Naive thymus-derived CD8-positive, alpha-beta T cell (primary cell): Measurements from ENCODE around the gene ZFAND3. TPM values are rescaled to one million over a fixed set of nuclear protein-coding genes. Genes with fewer than 3 reads are reported as not detected.
"Not testable (repeated sequence)": the region's sequence is repeated elsewhere in the genome, so short reads cannot be mapped to it uniquely, and the experiment has no call there.

Experiments
- ATAC-seq, 2 donors: fragments of 150-1000 bp; cut with Tn5 transposase in 1 of 2; sonication (Bioruptor Pico), chemical (Tn5 transposase) in 1 of 2; 1 replicate in 1 of 2; 2 replicates in 1 of 2; pipeline ENCODE4 v1.10.0; 2021; ENCODE audit warnings: mild to moderate bottlenecking in 2 of 2, moderate library complexity in 2 of 2
- POLR2A ChIA-PET: fragments of 350-600 bp; sonication (Branson Sonifier 250); formaldehyde crosslinking; loops from one replicate; lab custom pipeline; 2021; ENCODE audit warnings: antibody characterized with exemption; lab: Charles Lee
- DNase-seq, 10 donors: peaks; one replicate each; pipeline versions ENCODE4 v3.0.0 to v3.0.0-alpha.2; 2020 to 2022
- H3K27ac Mint-ChIP-seq, 10 donors: one replicate each; pipeline ENCODE4 v1.8.0; 2020 to 2022; ENCODE audit warnings: mild to moderate bottlenecking in 10 of 10, mixed read lengths in 10 of 10, moderate library complexity in 4 of 10, inconsistent platforms in 1 of 10
- H3K27me3 Mint-ChIP-seq, 5 donors: one replicate each; pipeline ENCODE4 v1.8.0; 2021 to 2022; ENCODE audit warnings: mixed read lengths in 5 of 5
- H3K36me3 Mint-ChIP-seq, 3 donors: one replicate each; pipeline ENCODE4 v1.8.0; 2020 to 2022; ENCODE audit warnings: mixed read lengths in 3 of 3, mild to moderate bottlenecking in 2 of 3, inconsistent platforms in 1 of 3
- H3K4me1 Mint-ChIP-seq, 4 donors: one replicate each; pipeline ENCODE4 v1.8.0; 2021 to 2022; ENCODE audit warnings: mixed read lengths in 4 of 4
- H3K4me3 Mint-ChIP-seq, 10 donors: one replicate each; pipeline ENCODE4 v1.8.0; 2020 to 2022; ENCODE audit warnings: mild to moderate bottlenecking in 10 of 10, mixed read lengths in 10 of 10, moderate library complexity in 6 of 10, inconsistent platforms in 1 of 10
- H3K9me3 Mint-ChIP-seq, 9 donors: one replicate each; pipeline ENCODE4 v1.8.0; 2020 to 2022; ENCODE audit warnings: mixed read lengths in 9 of 9, mild to moderate bottlenecking in 3 of 9, inconsistent platforms in 1 of 9, moderate library complexity in 1 of 9
- polyA plus RNA-seq, 3 donors: library from polyadenylated mRNA; unstranded; fragments of 300-500 nt; fragmentation: Illumina TruSeq; gene quantifications; one replicate each; pipeline ENCODE4 v1.2.3, GENCODE V29; 2021
- total RNA-seq, 8 experiments: library from RNA in 2 of 8; stranded (reverse) in 2 of 8; gene quantifications; one replicate each; pipeline ENCODE4 v1.2.3 and lab custom pipeline; 2021 to 2026

The ZFAND3 gene
- total and polyA plus RNA-seq, 5 experiments from 2014 or later = 3.7 to 33.8 (median 4.5) TPM

DNA sequence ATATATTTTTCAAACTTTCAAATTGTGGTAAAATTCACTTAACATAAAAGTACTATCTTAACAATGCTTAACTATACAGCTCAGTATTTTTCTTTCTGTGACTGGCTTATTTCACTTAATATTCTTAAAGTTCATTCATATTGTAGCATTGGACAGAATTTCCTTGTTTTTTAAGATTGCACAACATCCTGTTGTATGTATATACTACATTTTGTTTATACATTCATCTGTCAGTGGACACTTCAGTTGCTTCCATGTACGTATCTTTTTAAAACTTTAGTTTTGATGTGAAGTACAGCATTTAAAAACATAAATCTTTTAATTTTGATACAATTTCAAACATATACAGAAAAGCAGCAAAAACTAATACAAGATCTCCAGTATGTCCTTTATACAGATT is 220.7 kb downstream of the ZFAND3 start:
- Mint-ChIP-seq H3K27me3 (no peaks in the 10 kb centered on the region), H3K9me3 (no peaks in the 10 kb centered on the region), H3K36me3 (peaks cover 0 to 3% (median 2%) of the 10 kb centered on the region in 3 donors), H3K4me3 (no peak overlapping the region), H3K4me1 (peaks cover 22 to 62% (median 39%) of the 10 kb centered on the region in 4 donors), H3K27ac (no peak overlapping the region)
- POLR2A ChIA-PET = no interaction called here
- ATAC-seq (no peak), DNase-seq (no peak)

GRCh38 chr6:38043259-38043753 is 223.8 kb downstream of the ZFAND3 start:
- H3K4me1 Mint-ChIP-seq = peaks cover 13 to 38% (median 24%) of the 10 kb centered on the region in 4 donors
- ATAC-seq (no peak), DNase-seq (no peak)
- H3K4me3 Mint-ChIP-seq = no peak overlapping the region
- H3K9me3 Mint-ChIP-seq = no peaks in the 10 kb centered on the region
- H3K36me3 Mint-ChIP-seq = peaks cover 0 to 3% (median 0%) of the 10 kb centered on the region in 3 donors
- POLR2A ChIA-PET = interaction anchor here (0.7 kb wide), 1 partner anchor 25 kb away, joined by 4 read pairs; no protein-coding TSS in a partner anchor
- no peaks in the 10 kb centered on the region for H3K27me3 Mint-ChIP-seq
- H3K27ac Mint-ChIP-seq = peak overlapping the region in 2 of 10 donors; percentile 47 to 74

- Mint-ChIP-seq H3K9me3 (no peaks in the 10 kb centered on the region), H3K4me3 (no peak overlapping the region), H3K27me3 (no peaks in the 10 kb centered on the region), H3K36me3 (peaks cover 0 to 4% (median 0%) of the 10 kb centered on the region in 3 donors), H3K4me1 (peaks cover 16 to 32% (median 25%) of the 10 kb centered on the region in 4 donors), H3K27ac (no peak overlapping the region)
- POLR2A ChIA-PET = no interaction called here
- ATAC-seq (no peak), DNase-seq (no peak)
Observed at GRCh38 chr6:38045701-38046305, 226.3 kb downstream of the ZFAND3 start.

- POLR2A ChIA-PET = no interaction called here
- peaks cover 16 to 40% (median 29%) of the 10 kb centered on the region in 4 donors for H3K4me1 Mint-ChIP-seq
- H3K9me3 Mint-ChIP-seq = no peaks in the 10 kb centered on the region
- ATAC-seq = no peak
- no peak overlapping the region for H3K4me3 Mint-ChIP-seq
- peaks cover 0 to 4% (median 0%) of the 10 kb centered on the region in 3 donors for H3K36me3 Mint-ChIP-seq
- DNase-seq = no peak
- no peaks in the 10 kb centered on the region for H3K27me3 Mint-ChIP-seq
- H3K27ac Mint-ChIP-seq = no peak overlapping the region
Observed at GRCh38 chr6:38047562-38047961, 228.0 kb downstream of the ZFAND3 start.

DNA sequence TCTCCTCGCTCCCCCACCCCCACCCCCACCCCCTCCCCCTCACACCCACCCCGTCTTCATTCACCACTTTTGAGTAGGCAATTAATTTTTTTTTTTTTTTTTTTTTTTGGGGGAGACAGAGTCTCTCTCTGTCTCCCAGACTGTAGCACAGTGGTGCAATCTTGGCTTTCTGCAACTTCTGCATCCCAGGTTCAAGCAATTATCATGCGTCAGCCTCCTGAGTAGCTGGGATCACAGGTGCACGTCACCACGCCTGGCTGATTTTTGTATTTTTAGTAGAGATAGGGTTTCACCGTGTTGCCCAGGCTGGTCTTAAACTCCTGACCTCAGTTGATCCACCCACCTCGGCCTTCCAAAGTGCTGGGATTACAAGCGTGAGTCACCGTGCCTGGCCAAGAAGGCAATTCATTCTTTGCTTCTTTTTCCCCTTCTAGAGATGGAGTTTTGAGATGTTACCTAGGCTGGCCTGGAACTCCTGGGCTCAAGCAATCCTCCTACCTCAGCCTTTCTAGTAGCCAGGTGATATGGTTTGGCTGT is 230.4 kb downstream of the ZFAND3 start:
- H3K36me3 Mint-ChIP-seq, H3K27me3 Mint-ChIP-seq, H3K9me3 Mint-ChIP-seq, POLR2A ChIA-PET, H3K27ac Mint-ChIP-seq, H3K4me3 Mint-ChIP-seq, ATAC-seq, DNase-seq: not testable (repeated sequence)
- H3K4me1 Mint-ChIP-seq = peaks cover 17 to 38% (median 34%) of the 10 kb centered on the region in 4 donors

DNA sequence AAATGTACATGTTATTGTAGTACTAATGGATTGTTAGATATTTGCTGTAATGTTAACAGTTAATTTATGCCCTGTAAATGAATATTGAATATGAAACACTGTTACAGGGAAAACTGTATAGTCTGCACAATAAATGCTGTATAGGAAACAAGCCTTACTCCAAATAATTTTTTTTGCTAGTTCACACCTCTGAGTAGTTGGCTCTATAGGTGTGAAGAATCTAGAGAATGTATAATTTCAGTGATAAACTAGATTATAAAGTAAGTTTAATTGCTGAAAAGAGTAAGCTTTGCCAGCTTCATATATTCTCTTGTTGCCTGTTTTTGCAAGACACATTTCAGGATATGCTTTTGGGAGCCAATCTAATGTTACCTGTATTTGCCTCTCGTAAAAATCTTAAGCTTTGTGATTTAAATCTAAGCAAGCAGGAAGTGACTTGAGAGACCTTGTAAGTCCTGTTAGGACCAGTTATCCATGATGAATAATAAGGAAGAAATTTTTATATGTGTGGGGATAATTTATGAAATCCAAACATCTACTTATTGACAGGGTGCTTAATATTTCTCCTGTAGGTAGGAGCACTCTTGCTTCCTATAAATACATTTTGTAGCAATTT is 232.4 kb downstream of the ZFAND3 start:
- Mint-ChIP-seq H3K36me3 (peaks cover 0 to 4% (median 0%) of the 10 kb centered on the region in 3 donors), H3K4me1 (peaks cover 24 to 50% (median 46%) of the 10 kb centered on the region in 4 donors), H3K4me3 (no peak overlapping the region), H3K27me3 (no peaks in the 10 kb centered on the region), H3K9me3 (no peaks in the 10 kb centered on the region), H3K27ac (no peak overlapping the region)
- no peak for ATAC-seq
- no peak for DNase-seq
- POLR2A ChIA-PET = no interaction called here

DNA sequence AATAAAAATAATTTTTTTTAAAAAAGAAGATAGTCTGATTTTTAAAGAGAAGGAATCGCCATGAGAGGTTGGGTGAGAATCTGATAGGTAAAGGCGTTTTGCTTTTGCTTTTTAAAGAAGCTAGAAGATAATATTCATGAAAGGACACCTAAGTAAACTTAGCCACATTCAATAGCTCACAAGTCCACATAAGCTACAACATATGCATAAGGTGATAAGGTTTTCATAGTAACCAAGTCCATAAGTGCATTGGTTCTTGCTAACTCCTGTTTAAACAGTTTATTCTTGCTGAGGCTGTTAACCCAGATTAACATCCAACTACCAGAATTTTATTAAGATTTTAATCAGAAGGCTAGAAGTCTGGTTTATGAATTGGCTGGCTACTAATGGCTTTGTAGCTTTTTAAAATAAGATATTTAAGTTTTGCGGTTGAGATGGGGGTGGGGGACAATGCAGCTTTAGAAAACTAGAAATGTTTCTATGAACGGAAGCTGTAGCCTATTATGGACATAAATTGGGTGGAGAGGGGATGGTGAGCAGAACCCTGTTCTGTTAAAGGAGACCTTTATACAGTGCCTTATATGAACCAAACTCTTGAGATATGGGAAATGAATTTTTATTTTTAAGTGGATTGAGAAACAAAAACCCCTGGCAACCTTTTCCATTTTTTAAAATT is 235.1 kb downstream of the ZFAND3 start:
- H3K27ac Mint-ChIP-seq = no peak overlapping the region
- ATAC-seq (no peak), DNase-seq (no peak)
- H3K27me3 Mint-ChIP-seq = no peaks in the 10 kb centered on the region
- H3K9me3 Mint-ChIP-seq = no peaks in the 10 kb centered on the region
- no peaks in the 10 kb centered on the region for H3K36me3 Mint-ChIP-seq
- H3K4me3 Mint-ChIP-seq = no peak overlapping the region
- POLR2A ChIA-PET = no interaction called here
- peaks cover 28 to 65% (median 55%) of the 10 kb centered on the region in 4 donors for H3K4me1 Mint-ChIP-seq

GRCh38 chr6:38055203-38055589 is 235.7 kb downstream of the ZFAND3 start:
- ATAC-seq = no peak
- no peak overlapping the region for H3K4me3 Mint-ChIP-seq
- H3K27me3 Mint-ChIP-seq = no peaks in the 10 kb centered on the region
- no peak for DNase-seq
- H3K4me1 Mint-ChIP-seq = peaks cover 28 to 64% (median 53%) of the 10 kb centered on the region in 4 donors
- H3K9me3 Mint-ChIP-seq = no peaks in the 10 kb centered on the region
- no peak overlapping the region for H3K27ac Mint-ChIP-seq
- peaks cover 0 to 2% (median 0%) of the 10 kb centered on the region in 3 donors for H3K36me3 Mint-ChIP-seq
- POLR2A ChIA-PET = interaction anchor here (0.5 kb wide), 1 partner anchor 113 kb away, joined by 3 read pairs; no protein-coding TSS in a partner anchor

- no peak for DNase-seq
- POLR2A ChIA-PET = no interaction called here
- Mint-ChIP-seq H3K4me1 (peaks cover 27 to 54% (median 44%) of the 10 kb centered on the region in 4 donors), H3K9me3 (no peaks in the 10 kb centered on the region), H3K27me3 (no peaks in the 10 kb centered on the region), H3K36me3 (peaks cover 0 to 10% (median 6%) of the 10 kb centered on the region in 3 donors), H3K4me3 (no peak overlapping the region), H3K27ac (peak overlapping the region in 3 of 10 donors; percentile 7 to 70 (median 31))
- no peak for ATAC-seq
Observed at GRCh38 chr6:38056361-38056760, 236.8 kb downstream of the ZFAND3 start.

GRCh38 chr6:38057994-38058393 is 238.5 kb downstream of the ZFAND3 start:
- POLR2A ChIA-PET = no interaction called here
- no peaks in the 10 kb centered on the region for H3K27me3 Mint-ChIP-seq
- DNase-seq (peak in 6 of 10 donors; percentile 1 to 42 (median 21)), ATAC-seq (peak; percentile 67 to 95)
- H3K4me1 Mint-ChIP-seq = peaks cover 23 to 44% (median 33%) of the 10 kb centered on the region in 4 donors
- H3K4me3 Mint-ChIP-seq = peak overlapping the region in 1 of 10 donors; percentile 12
- peak overlapping the region in 6 of 10 donors; percentile 4 to 50 (median 10) for H3K27ac Mint-ChIP-seq
- H3K36me3 Mint-ChIP-seq = peaks cover 0 to 26% (median 20%) of the 10 kb centered on the region in 3 donors
- no peaks in the 10 kb centered on the region for H3K9me3 Mint-ChIP-seq

DNA sequence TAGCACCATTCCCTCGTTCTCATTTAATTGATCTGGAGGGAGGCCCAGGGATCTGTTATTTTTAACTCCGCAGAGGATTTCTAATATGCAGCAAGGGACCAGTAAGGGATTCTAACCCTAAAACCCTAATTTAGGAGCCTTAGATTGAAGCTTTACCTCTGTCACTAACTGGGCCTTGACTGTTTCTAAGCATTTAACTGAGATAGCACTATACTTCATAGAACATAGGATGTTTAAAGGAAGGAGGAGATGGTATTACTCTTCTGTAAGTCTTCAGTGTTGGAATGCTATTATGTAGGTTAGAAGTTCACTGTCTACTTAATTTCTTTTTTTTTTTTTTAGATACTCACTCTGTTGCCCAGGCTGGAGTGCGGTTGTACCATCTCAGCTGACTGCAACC is 242.5 kb downstream of the ZFAND3 start:
- no peaks in the 10 kb centered on the region for H3K9me3 Mint-ChIP-seq
- no peak overlapping the region for H3K4me3 Mint-ChIP-seq
- ATAC-seq (no peak), DNase-seq (no peak)
- H3K36me3 Mint-ChIP-seq = peaks cover 10 to 59% (median 40%) of the 10 kb centered on the region in 3 donors
- no peaks in the 10 kb centered on the region for H3K27me3 Mint-ChIP-seq
- H3K27ac Mint-ChIP-seq = no peak overlapping the region
- H3K4me1 Mint-ChIP-seq = peaks cover 13 to 42% (median 26%) of the 10 kb centered on the region in 4 donors
- POLR2A ChIA-PET = no interaction called here

DNA sequence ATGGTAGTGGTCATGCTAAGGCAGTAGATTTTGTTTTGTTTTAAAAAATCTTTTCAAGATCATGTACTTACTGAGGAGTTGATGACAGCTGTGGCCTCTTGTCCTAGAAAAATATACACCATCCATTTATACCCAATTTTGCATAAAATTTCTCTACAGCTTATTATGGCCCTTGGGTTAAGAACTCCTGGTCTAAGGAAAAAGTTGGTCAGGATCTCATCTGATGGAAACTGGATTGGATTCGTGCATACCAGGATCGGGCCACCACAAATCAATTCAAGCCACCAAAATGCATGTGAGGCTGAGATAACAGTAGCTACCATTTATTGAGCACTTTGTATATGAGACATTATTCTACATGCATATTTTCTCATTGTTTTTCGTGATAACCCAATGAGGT is 244.4 kb downstream of the ZFAND3 start:
- H3K27ac Mint-ChIP-seq = no peak overlapping the region
- DNase-seq (no peak), ATAC-seq (no peak)
- peaks cover 14 to 40% (median 20%) of the 10 kb centered on the region in 4 donors for H3K4me1 Mint-ChIP-seq
- no peak overlapping the region for H3K4me3 Mint-ChIP-seq
- POLR2A ChIA-PET = no interaction called here
- peaks cover 10 to 66% (median 40%) of the 10 kb centered on the region in 3 donors for H3K36me3 Mint-ChIP-seq
- H3K9me3 Mint-ChIP-seq = no peaks in the 10 kb centered on the region
- no peaks in the 10 kb centered on the region for H3K27me3 Mint-ChIP-seq
